Activated naive CD8-positive, alpha-beta T cell treated with anti-CD3 and anti-CD28 coated beads, Interleukin-2, amount 10 ng/mL, durations not matched to agents 7 days and 5 days (primary cell): ENCODE measurements around the gene FAU. TPM values are rescaled to one million over a fixed set of nuclear protein-coding genes. Genes with fewer than 3 reads are reported as not detected.
"Not testable (repeated sequence)": the region's sequence is repeated elsewhere in the genome, so short reads cannot be mapped to it uniquely, and the experiment has no call there.

Source experiments
- ATAC-seq: fragments of 150-1000 bp; cut with Tn5 transposase; one replicate; pipeline ENCODE4 v1.10.0; 2021; ENCODE audit warnings: low read depth, moderate library complexity
- POLR2A ChIA-PET: fragments of 350-600 bp; sonication (Branson Sonifier 250); formaldehyde crosslinking; loops from one replicate; lab custom pipeline; 2021; ENCODE audit warnings: antibody characterized with exemption; lab: Charles Lee
- DNase-seq: peaks from one replicate; pipeline ENCODE4 v3.0.0; 2021
- H3K27ac Mint-ChIP-seq: one replicate; pipeline ENCODE4 v1.8.0; 2022; ENCODE audit warnings: mild to moderate bottlenecking, mixed read lengths
- H3K27me3 Mint-ChIP-seq: one replicate; pipeline ENCODE4 v1.8.0; 2022; ENCODE audit warnings: mild to moderate bottlenecking, moderate library complexity, mixed read lengths
- H3K36me3 Mint-ChIP-seq: one replicate; pipeline ENCODE4 v1.8.0; 2021; ENCODE audit warnings: mild to moderate bottlenecking, mixed read lengths
- H3K4me1 Mint-ChIP-seq: one replicate; pipeline ENCODE4 v1.8.0; 2021; ENCODE audit warnings: mixed read lengths
- H3K4me3 Mint-ChIP-seq: one replicate; pipeline ENCODE4 v1.8.0; 2022; ENCODE audit warnings: mild to moderate bottlenecking, moderate library complexity, mixed read lengths
- H3K9me3 Mint-ChIP-seq: one replicate; pipeline ENCODE4 v1.8.0; 2021; ENCODE audit warnings: mixed read lengths
- total RNA-seq, 2 experiments: library from RNA; stranded (reverse); gene quantifications; one replicate each; pipeline ENCODE4 v1.2.3, GENCODE V29; 2021

Gene FAU
- total RNA-seq, 2 experiments from 2014 or later = 1,110 to 1,162 TPM

- H3K4me1 Mint-ChIP-seq = peaks cover 15% of the 10 kb centered on the region
- H3K27ac Mint-ChIP-seq = no peak overlapping the region
- ATAC-seq (no peak), DNase-seq (no peak)
- no peaks in the 10 kb centered on the region for H3K27me3 Mint-ChIP-seq
- POLR2A ChIA-PET = interaction anchor here (0.9 kb wide), 1 partner anchor 10 kb away, joined by 4 read pairs; the partner anchor contains the start of gene SYVN1
- peaks cover 16% of the 10 kb centered on the region for H3K36me3 Mint-ChIP-seq
- H3K4me3 Mint-ChIP-seq = no peak overlapping the region
- no peaks in the 10 kb centered on the region for H3K9me3 Mint-ChIP-seq
Measured at GRCh38 chr11:65125197-65126056, 3.5 kb upstream of the FAU start.

DNA sequence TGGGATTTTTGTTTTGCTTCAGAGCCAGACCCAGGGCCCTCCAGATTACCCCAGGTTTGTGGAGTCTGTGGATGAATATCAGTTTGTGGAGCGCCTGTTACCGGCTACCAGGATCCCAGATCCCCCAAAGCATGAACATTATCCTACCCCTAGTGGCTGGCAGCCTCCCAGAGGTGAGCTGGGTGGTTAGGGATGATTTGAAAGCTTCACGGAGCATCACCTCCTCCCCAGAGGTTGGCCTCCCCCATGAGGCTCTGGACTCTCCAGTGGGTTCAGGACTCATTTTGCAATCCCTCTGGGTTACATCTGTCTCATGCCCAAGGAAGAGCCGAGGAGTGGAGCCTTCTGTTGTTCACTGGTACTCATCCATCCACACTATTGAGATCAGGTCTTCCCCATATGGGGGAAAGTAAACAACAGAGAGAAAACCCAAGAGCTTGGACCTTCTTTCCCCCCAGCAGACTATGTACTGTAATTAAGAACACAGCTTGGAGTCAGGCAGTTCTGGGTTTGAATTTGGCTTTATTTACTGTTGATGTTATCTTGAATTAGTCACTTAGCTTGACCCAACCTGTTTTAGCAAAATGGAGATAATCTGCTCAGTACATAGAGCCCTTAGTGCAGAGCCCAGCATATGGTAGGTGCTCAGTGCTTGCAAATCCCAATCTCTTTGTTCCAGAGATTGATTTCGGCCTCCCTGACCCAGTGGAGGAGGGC lies 2.7 kb upstream of the FAU start:
- ATAC-seq (no peak), DNase-seq (no peak)
- Mint-ChIP-seq H3K36me3 (peaks cover 18% of the 10 kb centered on the region), H3K4me3 (peak overlapping the region; percentile 11), H3K27ac (peak overlapping the region; percentile 58), H3K9me3 (no peaks in the 10 kb centered on the region), H3K27me3 (no peaks in the 10 kb centered on the region), H3K4me1 (peaks cover 21% of the 10 kb centered on the region)
- POLR2A ChIA-PET = interaction anchor here (0.9 kb wide), 1 partner anchor 10 kb away, joined by 4 read pairs; the partner anchor contains the start of gene SYVN1

DNA sequence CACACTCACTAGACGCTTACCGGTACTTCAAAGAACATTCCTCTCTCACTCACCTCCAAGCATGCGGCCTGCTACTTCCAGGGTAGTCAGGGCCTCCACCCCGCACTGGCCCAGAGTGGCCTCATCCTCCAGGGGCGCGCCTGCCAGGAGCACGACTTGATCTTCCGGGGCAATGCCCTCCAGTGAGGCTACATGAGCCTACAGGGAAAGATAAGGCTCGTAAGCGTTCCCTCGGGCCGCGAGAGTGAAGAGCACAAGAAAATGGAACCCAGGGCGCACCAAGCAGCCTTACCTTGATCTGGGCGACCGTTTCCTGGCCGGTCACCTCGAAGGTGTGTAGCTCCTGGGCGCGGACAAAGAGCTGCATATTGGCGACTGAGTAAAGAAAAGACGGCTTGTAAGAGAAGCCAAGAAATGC lies 478 bp downstream of the FAU start:
- peak; percentile 57 for DNase-seq
- no peak for ATAC-seq
- Mint-ChIP-seq H3K4me3 (peak overlapping the region; percentile 97), H3K4me1 (peaks cover 30% of the 10 kb centered on the region), H3K27me3 (no peaks in the 10 kb centered on the region), H3K36me3 (peaks cover 26% of the 10 kb centered on the region), H3K9me3 (no peaks in the 10 kb centered on the region), H3K27ac (peak overlapping the region; percentile 99)
- POLR2A ChIA-PET = interaction anchor here (0.7 to 3.4 kb wide), 26 partner anchors 10 to 312 kb away, joined by 3 to 62 read pairs (median 4); partner anchors contain the start of genes ARL2, CAPN1, CDCA5 and POLA2

DNA sequence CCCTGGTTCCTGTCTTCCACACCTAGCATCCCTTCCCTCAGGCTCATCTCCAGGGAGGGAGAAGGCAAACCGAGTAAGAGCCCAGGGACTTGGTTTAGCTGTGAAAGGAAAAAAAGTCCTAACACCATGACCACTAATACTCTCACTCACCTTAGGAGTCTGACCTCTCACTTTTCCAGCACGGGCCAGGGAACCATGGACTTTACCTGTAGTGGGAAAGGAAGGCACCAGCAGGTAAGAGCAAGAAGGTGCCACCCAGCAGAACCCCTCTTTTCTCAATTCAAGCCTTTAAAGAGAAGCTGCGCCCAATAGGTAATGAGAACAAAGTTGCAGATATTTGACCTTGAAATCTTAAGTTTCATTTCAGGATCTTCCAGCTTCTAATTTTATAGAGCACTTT lies 1.1 kb downstream of the FAU start:
- Mint-ChIP-seq H3K36me3 (peaks cover 24% of the 10 kb centered on the region), H3K4me1 (peaks cover 32% of the 10 kb centered on the region), H3K9me3 (no peaks in the 10 kb centered on the region), H3K27ac (peak overlapping the region; percentile 99), H3K4me3 (peak overlapping the region; percentile 97), H3K27me3 (no peaks in the 10 kb centered on the region)
- POLR2A ChIA-PET = interaction anchor here (1.5 to 3.4 kb wide), 5 partner anchors 9 to 107 kb away, joined by 5 to 62 read pairs (median 23); partner anchors contain the start of genes ARL2, CAPN1, SYVN1 and TM7SF2
- peak; percentile 10 for DNase-seq
- ATAC-seq = no peak

- POLR2A ChIA-PET = interaction anchor here (0.6 to 3.4 kb wide), 3 partner anchors 15 to 143 kb away, joined by 3 to 62 read pairs (median 23); partner anchors contain the start of genes CAPN1 and SYVN1
- H3K4me1 Mint-ChIP-seq = peaks cover 34% of the 10 kb centered on the region
- no peak overlapping the region for H3K4me3 Mint-ChIP-seq
- H3K36me3 Mint-ChIP-seq = peaks cover 24% of the 10 kb centered on the region
- no peaks in the 10 kb centered on the region for H3K9me3 Mint-ChIP-seq
- ATAC-seq (no peak), DNase-seq (no peak)
- H3K27ac Mint-ChIP-seq = peak overlapping the region; percentile 99
- H3K27me3 Mint-ChIP-seq = no peaks in the 10 kb centered on the region
Measured at GRCh38 chr11:65119670-65119995, 2.3 kb downstream of the FAU start.

DNA sequence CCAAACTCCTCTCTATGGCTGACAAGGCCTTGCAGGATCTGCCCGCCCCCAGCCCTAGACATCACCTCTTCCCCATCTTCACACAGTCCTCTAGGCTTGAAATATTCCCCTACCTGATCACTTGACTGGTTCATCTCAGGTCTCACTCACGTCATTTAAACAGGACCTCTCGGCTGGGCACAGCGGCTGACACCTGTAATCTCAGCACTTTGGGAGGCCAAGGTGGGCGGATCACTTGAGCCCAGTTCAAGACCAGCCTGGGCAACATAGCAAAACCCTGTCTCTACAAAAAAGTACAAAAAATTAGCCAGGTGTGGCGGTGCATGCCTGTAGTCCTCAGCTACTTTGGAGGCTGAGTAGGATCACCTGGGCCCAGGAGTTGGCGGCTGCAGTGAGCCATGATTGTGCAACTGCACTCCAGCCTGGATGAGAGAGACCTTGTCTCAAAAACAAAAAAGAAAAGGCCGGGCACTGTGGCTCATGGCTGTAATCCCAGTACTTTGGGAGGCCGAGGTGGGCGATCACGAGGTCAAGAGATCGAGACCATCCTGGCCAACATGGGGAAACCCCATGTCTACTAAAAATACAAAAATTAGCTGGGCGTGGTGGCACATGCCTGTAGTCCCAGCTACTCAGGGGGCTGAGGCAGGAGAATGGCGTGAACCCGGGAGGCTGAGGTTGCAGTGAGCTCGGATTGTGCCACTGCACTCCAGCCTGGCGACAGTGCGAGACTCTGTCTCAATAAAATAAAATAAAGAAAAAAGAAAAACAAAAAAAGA lies 2.9 kb downstream of the FAU start:
- H3K4me1 Mint-ChIP-seq = peaks cover 32% of the 10 kb centered on the region
- POLR2A ChIA-PET = interaction anchor here (0.6 to 3.2 kb wide), 5 partner anchors 15 to 374 kb away, joined by 3 to 31 read pairs (median 7); partner anchors contain the start of genes CAPN1 and SYVN1
- not testable (repeated sequence) for H3K4me3 Mint-ChIP-seq, H3K27me3 Mint-ChIP-seq, H3K9me3 Mint-ChIP-seq, ATAC-seq
- H3K36me3 Mint-ChIP-seq = peaks cover 22% of the 10 kb centered on the region
- H3K27ac Mint-ChIP-seq = peak overlapping the region; percentile 79
- peak; percentile 27 for DNase-seq

GRCh38 chr11:65118097-65118837 lies 3.7 kb downstream of the FAU start:
- peaks cover 36% of the 10 kb centered on the region for H3K4me1 Mint-ChIP-seq
- H3K36me3 Mint-ChIP-seq = peaks cover 21% of the 10 kb centered on the region
- POLR2A ChIA-PET = interaction anchor here (0.6 to 3.2 kb wide), 23 partner anchors 10 to 373 kb away, joined by 3 to 31 read pairs (median 4); partner anchors contain the start of genes ARL2, CAPN1, POLA2 and PPP2R5B
- peak overlapping the region; percentile 89 for H3K27ac Mint-ChIP-seq
- DNase-seq (peak; percentile 20), ATAC-seq (no peak)
- H3K4me3 Mint-ChIP-seq = peak overlapping the region; percentile 88
- no peaks in the 10 kb centered on the region for H3K9me3 Mint-ChIP-seq
- H3K27me3 Mint-ChIP-seq = no peaks in the 10 kb centered on the region

- Mint-ChIP-seq H3K4me1 (peaks cover 38% of the 10 kb centered on the region), H3K9me3 (no peaks in the 10 kb centered on the region), H3K36me3 (peaks cover 21% of the 10 kb centered on the region), H3K27ac (peak within 1 kb of the TSS; percentile 93), H3K4me3 (peak within 1 kb of the TSS; percentile 88), H3K27me3 (no peaks in the 10 kb centered on the region)
- POLR2A ChIA-PET = interaction anchor here (0.6 to 3.2 kb wide), 26 partner anchors 9 to 373 kb away, joined by 3 to 31 read pairs (median 4); partner anchors contain the start of genes ARL2, BATF2, CAPN1 and CDCA5
- ATAC-seq (peak; percentile 58), DNase-seq (peak; percentile 98)
Measured at GRCh38 chr11:65117206-65118096, 4.5 kb downstream of the FAU start, which contains the start of gene ZNHIT2. TSS of gene ZNHIT2 (minus strand) at chr11:65117701. CDS start at chr11:65117653, 48 bp downstream.

GRCh38 chr11:65116370-65117205 lies 5.3 kb downstream of the FAU start:
- H3K9me3 Mint-ChIP-seq = no peaks in the 10 kb centered on the region
- DNase-seq (no peak), ATAC-seq (peak; percentile 7)
- H3K4me3 Mint-ChIP-seq = peak overlapping the region; percentile 88
- H3K27ac Mint-ChIP-seq = peak overlapping the region; percentile 93
- peaks cover 42% of the 10 kb centered on the region for H3K4me1 Mint-ChIP-seq
- no peaks in the 10 kb centered on the region for H3K27me3 Mint-ChIP-seq
- peaks cover 18% of the 10 kb centered on the region for H3K36me3 Mint-ChIP-seq
- POLR2A ChIA-PET = interaction anchor here (1.0 to 3.2 kb wide), 13 partner anchors 8 to 372 kb away, joined by 3 to 31 read pairs (median 7); partner anchors contain the start of genes ARL2, BATF2, CAPN1 and CDCA5

- H3K36me3 Mint-ChIP-seq = peaks cover 12% of the 10 kb centered on the region
- H3K4me3 Mint-ChIP-seq = peak overlapping the region; percentile 19
- ATAC-seq (no peak), DNase-seq (no peak)
- H3K27ac Mint-ChIP-seq = peak overlapping the region; percentile 38
- no peaks in the 10 kb centered on the region for H3K27me3 Mint-ChIP-seq
- no peaks in the 10 kb centered on the region for H3K9me3 Mint-ChIP-seq
- POLR2A ChIA-PET = interaction anchor here (1.0 kb wide), 1 partner anchor 146 kb away, joined by 3 read pairs; the partner anchor contains the start of gene POLA2
- peaks cover 39% of the 10 kb centered on the region for H3K4me1 Mint-ChIP-seq
Measured at GRCh38 chr11:65115361-65116082, 6.4 kb downstream of the FAU start.
